ENCODE measurements around the gene GNG12. TPM values are rescaled to one million over a fixed set of nuclear protein-coding genes. Genes with fewer than 3 reads are reported as not detected.

GNG12 gene
- total and polyA plus RNA-seq, 2 donors (not counting 3 experiments of a cell fraction or from before 2014, with no cell fraction given): 107 to 152 TPM

DNA sequence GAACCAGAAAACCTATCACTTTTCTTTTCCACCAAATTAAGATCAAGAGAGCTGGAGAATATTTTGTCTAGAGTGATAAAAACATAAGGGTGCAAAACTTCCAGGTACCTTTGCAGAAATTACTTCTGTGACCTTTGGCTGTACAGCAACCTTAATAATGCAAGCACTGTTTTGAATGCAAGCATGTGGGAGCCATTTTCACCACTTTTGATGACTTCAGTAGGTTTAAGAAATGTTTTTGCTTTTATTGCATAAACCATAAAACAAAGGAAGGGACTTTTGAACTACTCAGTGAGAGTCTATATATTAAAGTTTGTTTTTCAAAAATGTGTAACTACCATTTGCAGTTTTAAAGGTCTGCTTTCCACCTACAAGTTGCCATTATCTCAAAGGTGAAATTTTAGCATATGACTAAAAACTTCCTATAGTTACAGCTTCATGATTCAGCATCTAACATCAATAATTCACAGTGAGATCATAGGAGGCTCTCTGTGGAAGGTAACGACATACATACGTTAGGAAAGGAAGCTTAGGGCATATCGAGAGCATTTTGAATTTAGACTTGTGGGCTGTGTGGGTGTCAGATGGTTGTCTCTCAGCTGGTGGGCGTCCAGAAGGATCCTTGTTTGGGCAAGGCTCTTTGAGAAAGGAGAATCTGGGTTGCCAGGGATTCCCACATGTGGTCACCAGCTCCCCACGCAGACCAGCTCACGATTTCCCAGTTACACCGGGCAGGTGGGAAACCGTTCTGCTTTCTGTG, 149.3 kb downstream of the GNG12 start:
- BruUV-seq (replicated peaks): no TSS peak
- Histone ChIP-seq H3K36me3 (ENCODE audit: control insufficient read depth in 2 of 2, extremely low read depth in 1 of 2, insufficient read depth in 2 of 2, low read length in 2 of 2) (peaks cover 0 to 8% of the 10 kb centered on the region in 2 experiments), H3K4me3 (replicated peaks in 1 of 3; ENCODE audit: insufficient read depth in 1 of 3, low read depth in 1 of 3, low read length in 3 of 3) (peak overlapping the region in 1 of 3 experiments; percentile 47), H3K27ac (ENCODE audit: insufficient read depth, low read depth, low read length) (peak overlapping the region; percentile 70), H3K9me3 (replicated peaks; ENCODE audit: control insufficient read depth, insufficient read depth, low read length) (no peaks in the 10 kb centered on the region), H3K4me2 (ENCODE audit: insufficient read depth, low read length) (peak overlapping the region; percentile 80), H4K20me1 (replicated peaks; ENCODE audit: control insufficient read depth, extremely low read depth, insufficient read depth, low read length) (no peaks in the 10 kb centered on the region), H3K27me3 (ENCODE audit: control insufficient read depth in 2 of 2, insufficient read depth in 2 of 2, low read length in 2 of 2) (no peaks in the 10 kb centered on the region), H2AFZ (ENCODE audit: low read depth, low read length) (peak overlapping the region; percentile 52), H3K9me1 (replicated peaks; ENCODE audit: control insufficient read depth, extremely low read depth, insufficient read depth, low read length) (no peaks in the 10 kb centered on the region), H3K9ac (replicated peaks; ENCODE audit: extremely low read depth, insufficient read depth, low read length) (peak overlapping the region; percentile 63), H3K4me1 (ENCODE audit: control insufficient read depth, extremely low read depth, insufficient read depth, low read length) (peaks cover 41% of the 10 kb centered on the region), H3K79me2 (ENCODE audit: control insufficient read depth, insufficient read depth, low read length) (peaks cover 18% of the 10 kb centered on the region)
- dilution Hi-C loops (cut with MboI; ENCODE audit: extremely low pct_ligation_motif_present, low sequenced_read_pairs) (no loop called here), intact Hi-C loops (cut with micrococcal nuclease) (loop anchor here (2.0 kb wide), 1 partner anchor 149 kb away; the partner anchor contains the start of gene GNG12)
- peak; percentile 69 for DNase-seq (ENCODE audit: low read depth, low spot score)
- TF ChIP-seq FOS (IDR thresholded peaks at IDR 0.05; ENCODE audit: borderline replicate concordance, insufficient read depth, low read length) (peak; percentile 37), JUN (IDR thresholded peaks at IDR 0.05; ENCODE audit: borderline replicate concordance, insufficient read depth, insufficient read length, low read depth) (peak; percentile 12)
- TF ChIP-seq, protein P1, sequence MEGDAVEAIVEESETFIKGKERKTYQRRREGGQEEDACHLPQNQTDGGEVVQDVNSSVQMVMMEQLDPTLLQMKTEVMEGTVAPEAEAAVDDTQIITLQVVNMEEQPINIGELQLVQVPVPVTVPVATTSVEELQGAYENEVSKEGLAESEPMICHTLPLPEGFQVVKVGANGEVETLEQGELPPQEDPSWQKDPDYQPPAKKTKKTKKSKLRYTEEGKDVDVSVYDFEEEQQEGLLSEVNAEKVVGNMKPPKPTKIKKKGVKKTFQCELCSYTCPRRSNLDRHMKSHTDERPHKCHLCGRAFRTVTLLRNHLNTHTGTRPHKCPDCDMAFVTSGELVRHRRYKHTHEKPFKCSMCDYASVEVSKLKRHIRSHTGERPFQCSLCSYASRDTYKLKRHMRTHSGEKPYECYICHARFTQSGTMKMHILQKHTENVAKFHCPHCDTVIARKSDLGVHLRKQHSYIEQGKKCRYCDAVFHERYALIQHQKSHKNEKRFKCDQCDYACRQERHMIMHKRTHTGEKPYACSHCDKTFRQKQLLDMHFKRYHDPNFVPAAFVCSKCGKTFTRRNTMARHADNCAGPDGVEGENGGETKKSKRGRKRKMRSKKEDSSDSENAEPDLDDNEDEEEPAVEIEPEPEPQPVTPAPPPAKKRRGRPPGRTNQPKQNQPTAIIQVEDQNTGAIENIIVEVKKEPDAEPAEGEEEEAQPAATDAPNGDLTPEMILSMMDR (IDR thresholded peaks at IDR 0.05; ENCODE audit: extremely low read depth in 1 of 2, insufficient read depth in 1 of 2, low read depth in 1 of 2, low read length in 2 of 2): no peak
- CTCF ChIA-PET: interaction anchor here (0.8 to 7.7 kb wide), 18 partner anchors 9 to 166 kb away, joined by 3 to 87 read pairs (median 6); no protein-coding TSS in a partner anchor
- FAIRE-seq: no peak
- POLR2A ChIA-PET: interaction anchor here (1.2 to 2.9 kb wide), 8 partner anchors 9 to 122 kb away, joined by 3 to 22 read pairs (median 10); no protein-coding TSS in a partner anchor
